Activated naive CD4-positive, alpha-beta T cell (primary cell): ENCODE results near the gene KATNAL1.
A peak's percentile ranks its signal among the peaks of the same experiment; 100 is the strongest.

Source experiments
- DNase-seq, 4 experiments: peaks; one replicate each; lab custom pipeline; 2025; lab: John Stamatoyannopoulos, UW

The KATNAL1 gene

GRCh38 chr13:30307194-30307970 is at the start of gene KATNAL1:
Gene KATNAL1 (minus strand): TSS chr13:30307551. CDS start chr13:30283777, 23,774 bp downstream.
- DNase-seq: peak; percentile 18 to 63 (median 42)

GRCh38 chr13:30355839-30356238 is 48.5 kb upstream of the KATNAL1 start:
- DNase-seq: no peak

GRCh38 chr13:30355384-30355699 is 48.0 kb upstream of the KATNAL1 start:
- DNase-seq: peak in 2 of 4 experiments; percentile 18 to 22

DNA sequence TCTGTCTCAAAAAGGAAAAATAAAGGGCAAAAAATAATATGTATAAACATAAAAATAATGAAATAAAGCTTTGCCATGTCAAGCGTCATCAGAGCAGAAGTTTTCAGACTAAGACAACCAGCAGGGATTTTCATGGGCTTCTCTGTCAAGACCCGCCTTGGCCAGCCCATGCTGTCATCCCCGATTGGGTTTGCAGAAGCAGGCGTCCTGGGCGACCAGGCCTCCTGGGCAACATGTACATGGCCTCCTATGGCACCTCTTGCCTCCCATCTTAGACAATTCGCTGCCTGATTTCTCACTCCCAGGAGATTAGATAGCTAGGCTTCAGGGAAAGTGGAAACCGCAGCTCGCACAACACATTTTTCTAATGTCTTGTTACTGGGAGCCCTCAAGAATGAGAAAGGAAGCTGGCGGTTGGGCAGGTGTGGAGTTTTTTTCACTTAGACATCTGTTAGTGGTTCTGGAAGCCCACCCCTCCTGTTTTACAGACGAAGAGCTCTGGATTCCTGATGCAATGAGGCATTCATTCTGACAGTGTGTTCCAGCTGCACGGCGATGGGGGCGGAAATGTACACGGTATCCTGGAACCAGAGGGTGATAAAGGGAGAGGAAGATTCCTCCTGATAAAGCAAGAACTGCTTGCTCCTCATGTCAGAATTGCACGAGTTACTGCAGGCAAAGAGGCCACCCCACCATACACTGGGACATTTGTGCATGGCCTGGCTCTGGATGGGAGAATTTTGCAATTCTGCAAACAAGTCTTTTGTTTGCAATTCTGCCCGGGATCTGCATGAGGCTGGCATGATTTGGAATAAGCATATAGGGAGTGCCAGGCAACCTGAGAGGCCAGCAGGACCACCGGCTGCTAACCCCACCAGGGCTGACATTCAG is 47.4 kb upstream of the KATNAL1 start:
- DNase-seq: no peak

DNA sequence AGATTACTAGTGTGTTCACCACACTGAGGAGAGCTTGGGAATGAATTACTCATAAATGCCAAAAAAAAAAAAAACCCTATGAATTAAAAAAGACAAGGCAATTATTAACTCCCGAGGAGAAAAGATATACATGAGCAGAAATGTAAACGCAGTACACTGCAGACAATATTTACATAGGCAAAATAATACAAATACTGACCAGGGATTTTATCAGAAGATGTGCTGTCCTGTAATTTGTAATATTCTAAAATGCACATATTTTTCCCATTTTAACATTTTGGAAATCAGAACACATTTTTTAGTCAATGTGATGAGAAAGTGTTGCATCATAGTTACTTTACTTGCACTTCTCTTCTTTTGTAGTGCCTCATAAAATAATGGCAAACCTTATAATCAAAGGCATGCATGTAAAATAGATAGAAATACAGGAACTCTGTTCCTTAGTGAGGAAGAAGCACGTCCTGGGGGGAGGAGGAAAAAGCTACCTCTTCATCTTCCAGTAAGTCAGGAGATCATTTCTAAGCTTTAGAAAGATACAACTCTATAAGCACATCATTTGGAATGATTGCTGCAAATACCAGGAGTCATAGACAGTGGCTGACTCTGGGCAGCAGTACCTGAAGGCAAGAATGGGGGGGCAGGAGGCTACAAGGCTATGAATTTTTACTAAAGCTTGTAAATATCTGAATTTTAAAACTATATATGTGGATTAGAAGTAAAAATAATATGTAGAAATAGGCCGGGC is 46.3 kb upstream of the KATNAL1 start:
- no peak for DNase-seq

GRCh38 chr13:30353060-30353459 is 45.7 kb upstream of the KATNAL1 start:
- DNase-seq: no peak

DNA sequence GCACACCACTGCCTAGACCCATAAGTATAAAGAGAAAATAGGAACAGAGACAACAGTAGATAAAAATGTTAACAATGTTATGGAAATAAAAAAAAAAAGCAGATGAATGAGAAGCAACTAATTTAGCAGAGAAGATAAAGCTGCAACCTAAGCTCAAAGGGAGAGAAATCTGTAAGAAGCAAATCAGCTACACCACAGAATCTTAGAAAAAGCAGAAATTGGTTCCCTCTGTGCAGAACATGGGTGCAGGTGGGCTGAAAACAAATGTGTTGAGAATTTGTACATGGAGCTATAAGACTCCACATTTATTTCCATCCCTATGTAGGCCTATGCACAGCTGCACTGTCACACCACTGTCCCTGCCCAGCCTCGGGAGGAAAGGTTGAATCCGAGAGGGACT is 44.8 kb upstream of the KATNAL1 start:
- DNase-seq: no peak

DNA sequence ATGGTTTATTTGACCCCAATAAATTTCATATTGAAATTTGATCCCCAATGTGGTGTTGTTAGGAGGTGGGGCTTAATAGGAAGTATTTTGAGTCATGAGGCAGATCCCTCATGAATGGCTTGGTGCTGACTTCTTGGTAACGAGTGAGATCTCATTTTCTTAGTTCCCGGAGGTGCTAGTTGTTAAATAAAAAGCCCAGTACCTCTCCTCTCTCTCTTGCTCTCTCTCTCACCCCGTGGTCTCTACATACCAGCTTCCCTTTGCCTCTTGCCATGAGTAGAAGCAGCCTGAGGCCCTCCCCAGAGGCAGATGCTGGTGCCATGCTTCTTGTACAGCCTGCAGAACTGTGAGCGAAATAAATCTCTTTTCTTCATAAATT is 39.4 kb upstream of the KATNAL1 start:
- no peak for DNase-seq

DNA sequence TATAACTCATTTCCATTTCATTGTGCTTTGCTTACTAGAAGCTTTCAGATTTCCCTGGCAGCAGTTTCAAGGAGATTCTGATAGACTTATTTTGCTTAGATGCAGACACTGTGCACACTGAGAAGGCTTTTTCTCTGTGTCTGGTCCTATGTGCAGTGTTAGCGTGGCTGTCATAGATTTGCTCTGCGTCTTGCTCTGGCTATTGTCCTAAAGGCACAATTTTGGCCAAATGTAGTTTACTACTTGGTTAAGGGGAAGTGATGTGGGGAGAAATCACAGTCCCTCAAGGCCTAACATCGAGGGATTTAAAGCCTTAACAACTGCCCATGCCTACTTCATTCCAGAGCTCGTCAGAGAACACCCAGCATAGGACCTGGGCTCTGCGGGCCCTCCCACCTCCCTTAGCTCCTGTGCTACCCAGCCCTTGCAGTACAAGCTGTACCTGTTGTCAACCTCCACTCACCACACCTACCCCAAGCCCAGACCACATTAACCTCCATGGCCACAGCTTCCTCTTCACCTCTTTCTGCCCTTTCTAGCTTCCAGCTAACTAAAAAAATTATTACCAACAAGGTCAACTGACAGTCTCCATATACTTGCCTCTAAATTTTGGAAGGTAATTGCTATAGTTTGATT is 38.9 kb upstream of the KATNAL1 start:
- DNase-seq: peak in 2 of 4 experiments; percentile 7 to 36

DNA sequence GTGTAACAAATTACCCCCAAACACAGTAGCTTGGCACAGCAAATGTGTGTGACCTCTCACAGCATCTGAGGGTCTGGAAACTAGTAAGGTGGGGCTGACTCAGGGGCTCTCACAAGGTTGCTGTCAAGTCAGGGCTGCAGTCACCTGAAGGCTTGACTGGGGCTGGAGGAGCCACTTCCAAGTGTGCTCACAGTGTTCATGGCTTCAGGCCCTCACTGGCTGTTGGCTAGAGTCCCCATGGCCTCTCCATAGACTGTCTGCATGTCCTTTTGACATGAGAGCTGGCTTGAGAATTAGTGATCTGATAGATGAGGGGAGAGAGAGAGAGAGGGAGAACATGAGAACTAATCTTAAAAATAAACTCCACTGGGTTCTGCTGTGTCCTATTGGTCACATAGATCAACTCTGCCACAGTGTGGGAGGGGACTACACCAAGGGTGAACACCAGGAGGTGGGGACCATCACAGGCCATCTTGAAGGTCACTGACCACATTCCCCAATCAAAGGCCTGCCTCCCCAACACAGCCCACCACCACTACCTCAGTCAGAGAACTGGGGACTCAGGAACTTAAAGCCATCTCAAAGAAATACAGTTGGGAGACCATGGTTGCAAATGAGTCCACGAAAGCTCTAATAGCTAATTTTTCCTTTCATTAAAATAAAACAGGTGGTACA is 38.2 kb upstream of the KATNAL1 start:
- no peak for DNase-seq

DNA sequence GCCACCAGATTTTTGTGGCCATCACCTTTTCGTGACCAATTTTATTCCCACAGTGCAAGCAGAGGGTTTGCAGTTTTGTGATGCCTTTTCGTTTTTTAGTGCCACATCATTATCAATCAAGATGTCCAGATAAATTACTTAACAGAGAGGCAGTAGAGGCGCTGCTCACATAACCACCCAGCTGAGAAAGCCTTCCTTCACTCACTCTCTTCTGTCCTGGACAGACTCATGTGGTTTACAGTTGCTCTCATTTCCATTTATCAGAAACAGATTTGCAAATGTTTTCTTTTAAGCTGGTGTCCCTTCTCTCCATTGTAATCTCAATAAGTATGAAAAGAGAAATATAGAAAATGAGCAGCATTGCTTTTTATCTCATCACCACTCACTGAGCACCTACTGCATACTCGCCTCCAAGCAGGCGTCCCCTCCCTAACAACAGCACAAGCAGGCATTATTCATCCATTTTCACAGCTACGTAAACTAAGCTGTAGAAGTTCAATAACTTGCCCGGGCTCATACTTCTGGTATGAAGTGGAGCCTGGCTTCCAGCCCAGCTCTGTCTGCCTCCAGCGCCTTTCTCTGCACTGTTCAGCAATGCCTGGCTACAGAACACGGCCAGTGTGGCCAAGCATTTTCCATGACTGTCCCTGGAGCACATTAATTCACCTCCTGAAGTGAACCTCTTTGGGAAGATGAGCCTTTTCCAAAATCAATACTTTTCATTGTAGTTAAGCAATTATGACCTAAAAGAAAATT is 34.6 kb upstream of the KATNAL1 start:
- no peak for DNase-seq

- DNase-seq: no peak
Observed at GRCh38 chr13:30340331-30341250, 33.2 kb upstream of the KATNAL1 start.

DNA sequence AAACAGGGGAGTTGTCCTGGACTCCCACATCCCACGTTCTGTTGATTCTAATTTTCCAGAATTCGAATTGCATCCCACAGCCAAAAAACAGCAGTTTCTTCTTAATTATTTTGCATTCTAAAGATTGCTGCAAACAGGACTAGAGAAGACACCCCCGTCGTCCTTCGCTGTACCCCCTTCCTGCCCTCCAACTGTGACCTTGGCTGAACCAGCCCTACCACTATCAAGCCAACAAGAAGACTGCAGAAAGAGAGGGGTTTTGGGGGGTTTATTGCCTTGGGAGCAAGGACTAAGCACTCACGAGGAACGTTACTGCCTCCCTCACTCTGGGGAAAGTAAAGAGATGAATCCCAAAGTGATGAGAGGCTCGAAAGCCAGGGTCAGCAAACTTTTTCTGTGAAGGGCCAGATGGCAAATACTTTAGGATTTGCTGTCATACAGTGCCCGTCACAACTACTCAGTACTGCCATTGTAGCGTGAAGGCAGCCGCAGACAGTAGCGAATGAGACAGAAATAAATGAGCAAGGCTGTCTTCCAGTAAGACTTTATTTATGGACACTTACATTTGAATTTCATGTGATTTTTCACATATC is 32.5 kb upstream of the KATNAL1 start:
- no peak for DNase-seq

DNA sequence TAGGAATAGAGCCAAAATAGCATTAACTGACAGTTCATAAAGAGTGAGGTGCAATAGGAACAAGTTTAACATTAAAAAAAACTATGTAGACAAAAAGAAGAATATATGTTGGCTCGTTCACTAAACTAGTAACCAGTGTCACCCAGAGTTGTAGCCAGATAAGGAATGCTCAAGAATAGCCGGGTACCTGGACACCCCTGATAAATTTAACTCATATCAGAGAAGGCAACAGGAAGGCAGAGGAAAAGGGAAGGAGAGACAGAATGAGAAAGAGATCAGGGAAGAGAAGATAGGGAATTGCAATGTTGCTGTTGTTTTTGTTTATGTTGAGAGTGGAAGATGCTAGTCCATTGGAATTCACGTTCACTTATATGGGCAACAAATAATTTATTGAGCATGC is 31.6 kb upstream of the KATNAL1 start:
- no peak for DNase-seq

DNA sequence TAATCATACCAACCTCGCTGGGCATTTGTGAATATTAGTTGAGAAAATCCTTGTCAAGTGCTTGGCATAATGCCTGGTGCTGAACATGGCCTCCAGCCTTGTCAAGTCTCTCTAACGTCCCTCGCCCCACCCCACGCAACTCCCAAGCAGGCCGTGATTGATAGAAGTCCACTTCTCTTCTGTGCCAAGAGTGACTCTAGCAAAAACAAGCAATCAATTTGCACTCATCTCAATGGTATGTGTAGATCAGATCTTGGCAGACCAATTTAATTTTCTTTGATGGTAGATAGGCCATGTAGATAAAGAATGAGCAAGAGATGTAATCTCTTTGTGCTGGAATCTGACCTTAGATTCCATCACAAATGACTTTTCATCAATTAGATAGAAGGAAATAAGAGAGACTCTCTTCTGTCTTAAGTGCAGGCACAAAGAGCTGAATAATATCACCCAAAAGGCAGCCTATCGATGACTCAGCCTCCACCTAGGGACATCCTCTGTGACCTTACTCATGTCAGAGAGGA is 31.0 kb upstream of the KATNAL1 start:
- DNase-seq: no peak

GRCh38 chr13:30337061-30337610 is 29.8 kb upstream of the KATNAL1 start:
- DNase-seq: no peak

DNA sequence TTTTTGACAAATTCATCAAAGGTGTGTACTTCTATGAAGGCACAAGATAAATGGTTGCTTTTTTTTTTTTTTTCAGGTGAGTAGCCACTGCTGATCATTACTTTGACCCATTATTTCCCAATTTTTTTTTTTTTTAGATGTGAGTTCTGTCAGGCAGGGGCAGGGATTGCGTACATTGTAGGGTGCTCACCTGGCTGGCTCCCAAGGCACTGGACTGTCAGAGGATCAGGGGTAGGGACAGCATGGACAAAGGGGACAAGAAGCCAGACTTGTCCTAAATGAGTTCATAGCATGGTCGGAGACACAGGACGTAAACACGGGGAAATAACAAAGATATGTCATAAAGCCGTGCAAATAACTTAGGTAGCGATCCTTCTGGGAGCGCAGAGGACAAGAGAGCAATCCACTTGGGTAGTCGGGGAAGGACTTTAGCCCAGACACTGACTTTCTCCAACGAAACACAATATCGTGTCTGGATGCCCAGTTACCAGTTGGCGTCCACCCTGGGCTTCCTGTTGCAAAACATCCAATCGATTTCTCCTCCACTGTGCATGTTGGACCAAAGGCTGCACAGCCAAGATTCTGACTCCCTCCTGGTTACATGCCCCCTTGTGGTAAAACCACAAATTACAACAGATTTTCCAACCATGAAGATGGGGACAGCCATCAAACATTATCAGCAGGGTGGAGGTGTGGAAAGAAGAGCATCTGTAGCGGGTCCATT is 27.5 kb upstream of the KATNAL1 start:
- no peak for DNase-seq

DNA sequence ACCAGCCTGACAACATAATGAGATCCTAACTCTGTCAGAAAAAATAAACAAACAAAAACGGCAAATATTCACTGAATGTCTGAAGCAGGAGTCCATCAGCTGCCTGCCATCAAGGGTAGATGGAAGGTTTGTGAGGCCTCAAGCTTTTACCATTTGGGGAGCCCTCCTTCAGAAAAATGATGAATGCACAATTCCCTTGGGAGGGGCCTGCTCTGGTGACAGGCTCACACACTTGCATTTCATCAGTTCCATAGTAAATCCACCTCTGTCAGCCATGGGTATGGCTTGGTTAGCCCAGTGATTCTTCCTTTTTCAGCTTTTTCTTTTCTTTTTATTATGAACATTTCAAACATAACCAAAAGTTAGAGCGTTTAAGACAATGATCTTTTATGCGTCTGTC is 26.3 kb upstream of the KATNAL1 start:
- DNase-seq: no peak
